K562 (cell line): ENCODE data around the gene ZFP3. TPM values are rescaled to one million over a fixed set of nuclear protein-coding genes. Genes with fewer than 3 reads are reported as not detected.

Source experiments
- BRD4 ChIP-seq: fragments of 200-600 bp; sonication (generic); IDR thresholded peaks from 2 replicates; pipeline ENCODE4 v1.6.1; 2017; ENCODE audit warnings: inconsistent platforms
- CCNT2 ChIP-seq: IDR thresholded peaks from 2 replicates; pipeline ENCODE4 v1.6.1; 2011; ENCODE audit warnings: borderline replicate concordance, low read depth, mild to moderate bottlenecking, moderate library complexity, mixed read lengths, low read length; ENCODE audit not compliant: insufficient read length; ENCODE audit errors: extremely low read depth
- FOXM1 ChIP-seq, 2 experiments: fragments of 450-650 bp in 1 of 2; sonication (generic) in 1 of 2; formaldehyde crosslinking in 1 of 2; IDR thresholded peaks; 2 replicates each; pipeline versions ENCODE4 v1.6.1 to v1.9.0; 2017 to 2022; ENCODE audit warnings: low read depth in 2 of 2, mild to moderate bottlenecking in 2 of 2, missing genetic modification reagents in 1 of 2, moderate library complexity in 1 of 2
- HMBOX1 ChIP-seq: sonication (generic); IDR thresholded peaks from 2 replicates; pipeline ENCODE4 v1.6.1; 2016
- PHF21A ChIP-seq: fragments of 450-650 bp; IDR thresholded peaks from 2 replicates; pipeline ENCODE4 v1.6.1; 2017; ENCODE audit warnings: low read depth, borderline replicate concordance
- SIX5 ChIP-seq, 2 experiments: IDR thresholded peaks; 2 replicates each; pipeline ENCODE4 v1.6.1; 2011; ENCODE audit warnings: low read length in 2 of 2, borderline replicate concordance in 1 of 2, low read depth in 1 of 2, mild to moderate bottlenecking in 1 of 2, moderate library complexity in 1 of 2; ENCODE audit not compliant: insufficient read depth in 1 of 2
- SREBF2 ChIP-seq: sonication (generic); formaldehyde crosslinking; IDR thresholded peaks from 2 replicates; pipeline ENCODE4 v1.4.0; 2020; ENCODE audit warnings: mild to moderate bottlenecking, missing genetic modification reagents
- SRSF1 ChIP-seq: fragments of 200-400 bp; formaldehyde crosslinking; IDR thresholded peaks from 2 replicates; pipeline ENCODE4 v1.6.1; 2017; ENCODE audit warnings: mild to moderate bottlenecking, low read depth, low read length, moderate library complexity
- TCF3 ChIP-seq: sonication (generic); formaldehyde crosslinking; IDR thresholded peaks from 2 replicates; pipeline ENCODE4 v1.4.0; 2020; ENCODE audit warnings: mild to moderate bottlenecking, missing genetic modification reagents
- ZNF174 ChIP-seq: fragments of 250-450 bp; sonication (Bioruptor Pico); IDR thresholded peaks from 2 replicates; pipeline ENCODE4 v1.4.0; 2020; ENCODE audit warnings: mild to moderate bottlenecking
- ZNF197 ChIP-seq: fragments of 200-800 bp; sonication (Bioruptor generic); IDR thresholded peaks from 2 replicates; pipeline ENCODE4 v1.6.1; 2016; ENCODE audit warnings: low read depth, missing genetic modification characterization, missing compliant biosample characterization
- polyA plus RNA-seq, 8 experiments: library from polyadenylated mRNA; depleted of rRNA in 4 of 8; stranded (reverse) in 5 of 8; unstranded in 3 of 8; fragments of >200 nt; fragmentation: Nextera tagmentation in 2 of 8; fragmentation: Illumina TruSeq in 1 of 8; extraction: Ambion mirVana in 2 of 8; extraction: Trizol in 1 of 8; gene quantifications; 2 replicates each; pipeline versions ENCODE4 v1.2.1 to v1.2.3, GENCODE V29; 2011 to 2014; ENCODE audit warnings: inconsistent platforms in 1 of 8, missing spikeins in 1 of 8
- total RNA-seq, 7 experiments: library from RNA; depleted of rRNA in 6 of 7; stranded (reverse); fragments of >200 nt in 6 of 7; fragmentation: Illumina TruSeq in 2 of 7; extraction: Trizol in 2 of 7; gene quantifications; 2 replicates each; pipeline versions ENCODE4 v1.2.1 to v1.2.3, GENCODE V29; 2011 to 2021; ENCODE audit warnings: low replicate concordance in 1 of 7
- TF ChIP-seq, protein P1 (sequence below): fragments of 200-600 bp; sonication (generic); IDR thresholded peaks from one replicate; pipeline ENCODE4 v1.6.1; 2012; ENCODE audit warnings: mild to moderate bottlenecking, low read depth, low read length, inconsistent platforms

ZFP3 gene
- total and polyA plus RNA-seq, 9 of the 15 experiments (the other 6 are each of a cell fraction or from before 2014, with no cell fraction given): 0.04 TPM; not detected in 8

GRCh38 chr17:5080591-5080990 lies 2.3 kb downstream of the ZFP3 start (continued):
- TF ChIP-seq, protein P1, sequence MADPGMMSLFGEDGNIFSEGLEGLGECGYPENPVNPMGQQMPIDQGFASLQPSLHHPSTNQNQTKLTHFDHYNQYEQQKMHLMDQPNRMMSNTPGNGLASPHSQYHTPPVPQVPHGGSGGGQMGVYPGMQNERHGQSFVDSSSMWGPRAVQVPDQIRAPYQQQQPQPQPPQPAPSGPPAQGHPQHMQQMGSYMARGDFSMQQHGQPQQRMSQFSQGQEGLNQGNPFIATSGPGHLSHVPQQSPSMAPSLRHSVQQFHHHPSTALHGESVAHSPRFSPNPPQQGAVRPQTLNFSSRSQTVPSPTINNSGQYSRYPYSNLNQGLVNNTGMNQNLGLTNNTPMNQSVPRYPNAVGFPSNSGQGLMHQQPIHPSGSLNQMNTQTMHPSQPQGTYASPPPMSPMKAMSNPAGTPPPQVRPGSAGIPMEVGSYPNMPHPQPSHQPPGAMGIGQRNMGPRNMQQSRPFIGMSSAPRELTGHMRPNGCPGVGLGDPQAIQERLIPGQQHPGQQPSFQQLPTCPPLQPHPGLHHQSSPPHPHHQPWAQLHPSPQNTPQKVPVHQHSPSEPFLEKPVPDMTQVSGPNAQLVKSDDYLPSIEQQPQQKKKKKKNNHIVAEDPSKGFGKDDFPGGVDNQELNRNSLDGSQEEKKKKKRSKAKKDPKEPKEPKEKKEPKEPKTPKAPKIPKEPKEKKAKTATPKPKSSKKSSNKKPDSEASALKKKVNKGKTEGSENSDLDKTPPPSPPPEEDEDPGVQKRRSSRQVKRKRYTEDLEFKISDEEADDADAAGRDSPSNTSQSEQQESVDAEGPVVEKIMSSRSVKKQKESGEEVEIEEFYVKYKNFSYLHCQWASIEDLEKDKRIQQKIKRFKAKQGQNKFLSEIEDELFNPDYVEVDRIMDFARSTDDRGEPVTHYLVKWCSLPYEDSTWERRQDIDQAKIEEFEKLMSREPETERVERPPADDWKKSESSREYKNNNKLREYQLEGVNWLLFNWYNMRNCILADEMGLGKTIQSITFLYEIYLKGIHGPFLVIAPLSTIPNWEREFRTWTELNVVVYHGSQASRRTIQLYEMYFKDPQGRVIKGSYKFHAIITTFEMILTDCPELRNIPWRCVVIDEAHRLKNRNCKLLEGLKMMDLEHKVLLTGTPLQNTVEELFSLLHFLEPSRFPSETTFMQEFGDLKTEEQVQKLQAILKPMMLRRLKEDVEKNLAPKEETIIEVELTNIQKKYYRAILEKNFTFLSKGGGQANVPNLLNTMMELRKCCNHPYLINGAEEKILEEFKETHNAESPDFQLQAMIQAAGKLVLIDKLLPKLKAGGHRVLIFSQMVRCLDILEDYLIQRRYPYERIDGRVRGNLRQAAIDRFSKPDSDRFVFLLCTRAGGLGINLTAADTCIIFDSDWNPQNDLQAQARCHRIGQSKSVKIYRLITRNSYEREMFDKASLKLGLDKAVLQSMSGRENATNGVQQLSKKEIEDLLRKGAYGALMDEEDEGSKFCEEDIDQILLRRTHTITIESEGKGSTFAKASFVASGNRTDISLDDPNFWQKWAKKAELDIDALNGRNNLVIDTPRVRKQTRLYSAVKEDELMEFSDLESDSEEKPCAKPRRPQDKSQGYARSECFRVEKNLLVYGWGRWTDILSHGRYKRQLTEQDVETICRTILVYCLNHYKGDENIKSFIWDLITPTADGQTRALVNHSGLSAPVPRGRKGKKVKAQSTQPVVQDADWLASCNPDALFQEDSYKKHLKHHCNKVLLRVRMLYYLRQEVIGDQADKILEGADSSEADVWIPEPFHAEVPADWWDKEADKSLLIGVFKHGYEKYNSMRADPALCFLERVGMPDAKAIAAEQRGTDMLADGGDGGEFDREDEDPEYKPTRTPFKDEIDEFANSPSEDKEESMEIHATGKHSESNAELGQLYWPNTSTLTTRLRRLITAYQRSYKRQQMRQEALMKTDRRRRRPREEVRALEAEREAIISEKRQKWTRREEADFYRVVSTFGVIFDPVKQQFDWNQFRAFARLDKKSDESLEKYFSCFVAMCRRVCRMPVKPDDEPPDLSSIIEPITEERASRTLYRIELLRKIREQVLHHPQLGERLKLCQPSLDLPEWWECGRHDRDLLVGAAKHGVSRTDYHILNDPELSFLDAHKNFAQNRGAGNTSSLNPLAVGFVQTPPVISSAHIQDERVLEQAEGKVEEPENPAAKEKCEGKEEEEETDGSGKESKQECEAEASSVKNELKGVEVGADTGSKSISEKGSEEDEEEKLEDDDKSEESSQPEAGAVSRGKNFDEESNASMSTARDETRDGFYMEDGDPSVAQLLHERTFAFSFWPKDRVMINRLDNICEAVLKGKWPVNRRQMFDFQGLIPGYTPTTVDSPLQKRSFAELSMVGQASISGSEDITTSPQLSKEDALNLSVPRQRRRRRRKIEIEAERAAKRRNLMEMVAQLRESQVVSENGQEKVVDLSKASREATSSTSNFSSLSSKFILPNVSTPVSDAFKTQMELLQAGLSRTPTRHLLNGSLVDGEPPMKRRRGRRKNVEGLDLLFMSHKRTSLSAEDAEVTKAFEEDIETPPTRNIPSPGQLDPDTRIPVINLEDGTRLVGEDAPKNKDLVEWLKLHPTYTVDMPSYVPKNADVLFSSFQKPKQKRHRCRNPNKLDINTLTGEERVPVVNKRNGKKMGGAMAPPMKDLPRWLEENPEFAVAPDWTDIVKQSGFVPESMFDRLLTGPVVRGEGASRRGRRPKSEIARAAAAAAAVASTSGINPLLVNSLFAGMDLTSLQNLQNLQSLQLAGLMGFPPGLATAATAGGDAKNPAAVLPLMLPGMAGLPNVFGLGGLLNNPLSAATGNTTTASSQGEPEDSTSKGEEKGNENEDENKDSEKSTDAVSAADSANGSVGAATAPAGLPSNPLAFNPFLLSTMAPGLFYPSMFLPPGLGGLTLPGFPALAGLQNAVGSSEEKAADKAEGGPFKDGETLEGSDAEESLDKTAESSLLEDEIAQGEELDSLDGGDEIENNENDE: no peak
- no peak for TF ChIP-seq FOXM1 (IDR thresholded peaks at IDR 0.05; ENCODE audit: low read depth)
- no peak for TF ChIP-seq FOXM1 (CRISPR knock-in tag; IDR thresholded peaks at IDR 0.05; ENCODE audit: low read depth)
- TF ChIP-seq SREBF2 (CRISPR knock-in tag): no peak
- TF ChIP-seq ZNF197 (CRISPR knock-in tag): no peak
- TF ChIP-seq ZNF174 (CRISPR knock-in tag): no peak
- no peak for TF ChIP-seq BRD4
- TF ChIP-seq SIX5 (IDR thresholded peaks at IDR 0.05; ENCODE audit: borderline replicate concordance in 1 of 2, insufficient read depth in 1 of 2, low read depth in 1 of 2, low read length in 2 of 2): no peak
- no peak for TF ChIP-seq SRSF1
- no peak for TF ChIP-seq HMBOX1
- TF ChIP-seq TCF3 (CRISPR knock-in tag): no peak
- TF ChIP-seq CCNT2: no peak
- TF ChIP-seq PHF21A: no peak
